ENCODE measurements around the gene C1orf94.

Gene C1orf94, protein sequence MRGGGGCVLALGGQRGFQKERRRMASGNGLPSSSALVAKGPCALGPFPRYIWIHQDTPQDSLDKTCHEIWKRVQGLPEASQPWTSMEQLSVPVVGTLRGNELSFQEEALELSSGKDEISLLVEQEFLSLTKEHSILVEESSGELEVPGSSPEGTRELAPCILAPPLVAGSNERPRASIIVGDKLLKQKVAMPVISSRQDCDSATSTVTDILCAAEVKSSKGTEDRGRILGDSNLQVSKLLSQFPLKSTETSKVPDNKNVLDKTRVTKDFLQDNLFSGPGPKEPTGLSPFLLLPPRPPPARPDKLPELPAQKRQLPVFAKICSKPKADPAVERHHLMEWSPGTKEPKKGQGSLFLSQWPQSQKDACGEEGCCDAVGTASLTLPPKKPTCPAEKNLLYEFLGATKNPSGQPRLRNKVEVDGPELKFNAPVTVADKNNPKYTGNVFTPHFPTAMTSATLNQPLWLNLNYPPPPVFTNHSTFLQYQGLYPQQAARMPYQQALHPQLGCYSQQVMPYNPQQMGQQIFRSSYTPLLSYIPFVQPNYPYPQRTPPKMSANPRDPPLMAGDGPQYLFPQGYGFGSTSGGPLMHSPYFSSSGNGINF

DNA sequence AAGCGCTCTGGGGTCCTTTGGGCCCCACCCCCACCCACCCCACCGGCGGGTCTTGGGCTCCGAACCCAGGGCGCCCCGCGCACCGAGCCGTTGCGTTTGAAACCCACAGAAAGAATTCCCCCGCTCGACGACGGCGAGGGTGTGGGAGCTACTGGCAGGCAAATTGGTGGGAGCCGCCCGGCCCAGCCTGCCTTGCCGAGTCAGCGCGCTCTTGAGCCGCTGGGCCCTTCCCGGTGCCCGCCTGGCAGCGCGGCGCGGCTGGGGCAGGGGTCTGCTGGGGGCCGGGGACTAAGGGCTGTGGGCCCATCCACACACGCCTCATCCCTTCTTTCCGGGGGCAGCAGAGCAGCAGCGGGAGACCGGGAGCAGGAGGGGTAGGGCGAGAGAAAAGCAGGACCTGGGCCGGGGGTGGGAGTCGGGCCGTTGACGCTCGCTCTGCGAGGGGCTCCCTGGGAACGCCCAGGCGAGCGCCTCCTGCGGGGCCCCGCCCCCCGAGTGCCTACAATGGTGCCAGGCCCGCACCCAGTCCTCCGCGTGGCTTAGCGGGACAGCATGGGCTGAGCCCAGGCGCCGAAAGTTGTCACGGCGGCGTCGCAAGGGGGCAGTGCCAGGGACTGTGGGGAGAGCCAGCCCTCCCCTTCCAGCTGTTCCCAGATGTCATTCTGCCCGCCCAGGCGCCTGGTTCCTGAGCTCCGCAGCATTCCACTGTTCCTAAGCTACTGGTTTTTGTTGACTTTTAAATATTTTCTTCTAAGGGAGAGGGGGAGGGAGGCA is at the start of gene C1orf94:
C1orf94 (plus strand) TSS at position 78 of the 774 bp plus-strand sequence. CDS start 883 bp downstream, outside the sequence.
- FAIRE-seq, result no peak

DNA sequence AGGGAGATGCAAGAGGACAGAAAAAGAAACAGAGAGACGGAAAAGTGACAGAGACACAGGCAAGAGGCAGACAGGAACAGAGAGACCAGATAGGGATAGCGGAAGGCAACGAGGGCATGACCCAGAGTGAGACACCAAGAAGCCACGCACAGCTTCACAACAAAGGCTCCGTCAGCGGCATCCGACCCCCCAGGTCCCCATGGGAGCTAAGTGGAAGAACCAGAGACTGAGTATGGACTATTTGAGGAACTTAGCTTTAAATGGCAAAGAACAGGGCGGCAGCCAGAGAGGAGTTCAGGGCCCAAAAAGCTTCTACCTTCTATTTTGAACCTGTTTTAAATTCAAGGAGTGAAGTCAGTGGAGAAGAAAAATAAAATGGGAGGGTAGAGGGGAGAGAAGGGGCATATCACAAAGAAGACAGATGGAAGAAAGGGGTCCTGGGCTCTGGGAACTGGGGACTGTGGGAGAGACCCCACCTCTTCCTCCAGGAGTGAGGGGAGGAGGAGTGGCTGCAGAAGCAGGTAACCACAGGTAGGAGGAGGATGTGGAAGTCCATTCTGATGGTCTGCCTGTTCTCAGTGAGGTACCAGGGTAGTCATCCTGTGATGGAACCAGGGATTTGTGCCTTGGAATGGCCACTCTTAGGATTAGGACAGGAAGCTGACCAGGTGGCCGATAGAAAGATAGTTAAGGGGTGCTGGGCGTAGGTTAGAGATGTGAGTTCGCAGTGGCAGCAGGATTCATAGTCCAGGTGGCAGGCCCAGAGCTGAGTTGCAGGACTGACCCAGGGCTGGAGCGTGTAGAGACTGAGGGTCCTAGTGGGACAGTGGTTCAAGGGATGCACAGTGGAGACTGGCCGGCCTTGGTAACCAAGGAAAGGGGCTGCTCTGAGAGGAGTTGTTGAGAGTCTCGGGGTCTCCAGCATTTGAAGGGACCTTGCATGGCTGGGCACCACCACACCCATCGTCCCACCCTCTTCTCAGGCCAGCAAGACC is 49.4 kb upstream of the C1orf94 start:
- no peak for FAIRE-seq

DNA sequence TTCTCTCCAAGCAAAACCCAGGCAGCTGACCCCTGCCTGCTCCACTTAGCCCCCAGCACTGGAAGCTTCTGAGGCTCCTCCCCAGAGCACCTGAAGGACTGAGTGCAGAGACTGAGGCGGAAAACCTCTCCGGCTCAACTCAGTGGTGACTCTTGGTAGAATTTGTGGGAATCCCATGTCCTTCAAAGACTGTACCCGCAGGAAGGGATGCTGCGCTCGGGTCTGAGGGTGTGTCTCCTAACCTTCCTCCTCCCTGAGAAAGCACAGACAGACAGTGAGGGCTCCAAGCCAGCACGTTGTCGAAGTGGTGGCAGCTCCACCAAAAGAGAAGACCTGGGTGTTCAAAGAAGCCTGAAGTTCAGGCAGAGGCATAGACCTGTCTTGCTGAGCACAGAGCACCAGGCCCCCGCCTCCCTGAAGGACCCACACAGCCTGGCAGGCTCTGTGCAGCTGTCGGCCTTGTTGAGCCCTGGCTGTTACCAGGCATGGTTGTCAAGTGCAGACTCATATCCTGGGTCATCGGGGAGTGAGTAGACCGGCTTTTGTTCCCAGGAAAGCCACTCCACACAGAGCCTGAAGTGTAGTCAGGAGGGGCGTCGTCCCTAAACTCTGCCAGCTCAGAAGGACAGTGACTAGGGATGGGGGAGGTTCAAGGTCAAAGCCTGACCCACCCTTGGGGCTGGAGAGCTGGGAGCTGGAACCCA is 48.4 kb upstream of the C1orf94 start:
- no peak for FAIRE-seq

DNA sequence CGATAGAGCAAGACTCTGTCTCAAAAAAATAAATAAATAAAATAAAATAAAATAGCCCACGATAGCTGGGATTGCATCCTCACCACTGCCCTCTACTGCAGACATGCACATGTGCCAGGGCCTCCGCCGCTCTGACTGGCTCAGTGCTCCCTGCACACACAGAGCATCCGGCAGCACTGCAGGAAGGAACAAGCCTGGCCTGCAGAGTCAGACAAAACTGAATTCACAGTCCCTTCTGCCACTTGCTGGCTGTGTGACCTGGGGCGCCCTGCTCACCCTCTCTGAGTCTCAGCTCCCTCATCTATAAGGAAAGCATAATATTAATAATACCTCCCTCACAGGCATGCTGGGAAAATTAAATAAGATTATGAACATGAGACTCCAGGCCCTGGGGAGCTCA is 47.1 kb upstream of the C1orf94 start:
- no peak for FAIRE-seq

DNA sequence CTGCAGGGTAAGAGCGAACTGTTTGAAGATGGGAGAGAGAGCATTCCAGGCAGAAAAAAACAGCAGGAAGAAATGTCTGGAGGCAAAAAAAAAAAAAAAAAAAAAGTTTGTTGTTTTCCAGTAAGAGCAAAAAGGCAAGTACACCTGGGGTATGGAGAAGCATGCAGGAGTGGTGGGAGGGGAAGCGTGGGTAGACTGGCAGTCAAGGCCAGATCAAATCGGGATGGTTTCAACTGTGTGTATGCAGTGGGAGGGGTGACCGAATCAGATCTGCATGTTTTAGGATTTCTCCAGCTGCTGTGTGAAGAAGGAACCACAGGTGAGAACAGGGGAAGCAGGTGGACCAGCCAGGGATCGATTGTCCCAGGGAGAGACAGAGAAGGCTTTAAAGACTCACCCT is 46.4 kb upstream of the C1orf94 start:
- FAIRE-seq, result no peak

DNA sequence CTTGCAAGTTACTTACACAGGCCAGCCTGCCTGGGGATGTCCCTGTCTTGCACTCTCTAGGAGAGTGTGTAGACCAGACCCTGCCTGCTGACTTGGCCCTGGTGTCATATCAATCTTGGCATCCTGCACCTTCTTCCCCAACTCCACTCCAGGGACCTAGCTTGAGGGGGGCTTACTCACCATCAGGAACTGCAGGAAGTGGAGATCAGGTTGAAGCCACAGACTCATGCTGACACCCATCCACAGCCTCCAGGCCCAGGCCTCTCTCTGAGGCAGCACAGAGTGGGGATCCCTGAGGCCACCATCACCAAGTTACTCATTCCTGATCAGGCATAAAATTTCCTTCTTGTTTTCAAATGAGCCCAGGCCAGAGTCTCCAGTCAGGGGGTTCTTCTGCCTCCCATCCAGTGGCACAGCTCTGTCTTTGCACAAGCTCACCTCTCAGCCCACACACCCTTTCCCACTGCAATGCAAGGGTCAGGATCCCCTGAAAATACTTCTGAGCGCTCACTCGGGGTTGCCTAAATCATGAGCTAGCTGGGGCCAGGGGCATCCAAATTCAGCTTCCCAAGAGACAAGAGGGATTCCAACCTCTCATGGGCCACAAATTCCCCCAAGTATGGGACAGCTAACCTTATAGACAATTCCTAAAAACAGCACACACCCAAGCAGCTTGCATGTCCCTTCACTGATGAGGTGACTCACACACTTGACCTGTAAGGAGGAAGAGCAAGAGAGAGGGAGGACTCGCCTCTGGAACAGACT is 45.1 kb upstream of the C1orf94 start:
- no peak for FAIRE-seq

DNA sequence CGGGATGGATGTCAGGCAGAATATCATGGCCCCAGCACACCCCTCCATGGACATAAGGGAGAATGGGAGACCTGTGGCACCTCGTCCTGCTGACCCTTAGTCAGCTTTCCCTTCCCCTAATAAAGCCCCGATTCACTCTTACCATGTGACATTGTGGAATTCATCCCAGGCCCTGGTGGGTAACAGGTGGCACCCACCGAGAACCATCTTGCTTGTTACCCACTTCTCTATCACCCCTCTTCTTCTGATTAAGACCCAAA is 44.6 kb upstream of the C1orf94 start:
- FAIRE-seq, result no peak

DNA sequence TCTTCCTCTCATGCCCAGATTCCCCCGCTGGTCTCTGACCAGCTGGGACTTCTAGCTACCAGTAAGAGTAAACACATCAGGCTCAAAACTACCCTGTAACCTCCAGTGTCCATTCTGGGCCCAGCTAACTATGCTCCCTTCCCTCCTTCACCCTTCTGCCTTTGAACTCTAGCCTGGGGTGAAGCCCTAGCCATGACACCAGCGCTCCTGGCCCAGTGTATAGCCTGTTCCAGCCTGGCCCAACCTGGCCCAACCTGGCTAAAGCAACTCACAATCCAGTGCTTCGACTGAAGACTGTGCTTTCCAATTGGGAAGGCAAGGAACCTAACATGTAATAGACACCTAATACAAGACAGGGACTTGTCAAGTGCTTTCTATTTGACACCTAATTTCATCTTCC is 39.3 kb upstream of the C1orf94 start:
- no peak for FAIRE-seq

DNA sequence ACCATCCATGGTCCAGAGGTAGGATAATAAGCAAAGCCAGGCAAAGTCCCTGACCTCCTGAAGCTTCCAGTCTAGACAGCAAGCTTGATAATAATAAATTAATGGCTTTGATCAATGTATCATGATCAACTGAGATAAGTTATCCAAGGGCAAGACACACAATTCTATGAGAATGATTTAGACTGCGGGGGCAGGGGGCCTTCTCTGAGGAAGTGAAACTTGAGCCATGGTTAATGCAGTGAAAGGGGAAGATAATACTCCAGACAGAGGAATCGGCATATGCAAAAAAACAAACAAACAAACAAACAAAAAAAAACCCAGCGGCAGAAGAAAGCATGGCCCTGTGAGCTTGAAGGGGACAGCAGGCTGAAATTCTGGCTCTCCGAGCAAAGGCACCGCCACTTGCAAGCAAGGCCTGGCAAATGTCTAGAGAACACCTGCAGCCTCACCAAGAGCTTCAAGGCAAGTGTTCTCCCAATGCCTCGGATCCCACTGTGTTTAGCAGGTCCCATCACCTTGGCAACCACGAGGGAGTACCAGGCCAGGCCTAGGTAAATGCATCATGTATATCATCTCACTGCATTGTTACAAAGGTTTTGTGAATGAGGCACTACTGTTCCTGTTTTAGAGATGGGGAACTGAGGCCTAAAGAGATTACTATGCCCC is 36.6 kb upstream of the C1orf94 start:
- no peak for FAIRE-seq

DNA sequence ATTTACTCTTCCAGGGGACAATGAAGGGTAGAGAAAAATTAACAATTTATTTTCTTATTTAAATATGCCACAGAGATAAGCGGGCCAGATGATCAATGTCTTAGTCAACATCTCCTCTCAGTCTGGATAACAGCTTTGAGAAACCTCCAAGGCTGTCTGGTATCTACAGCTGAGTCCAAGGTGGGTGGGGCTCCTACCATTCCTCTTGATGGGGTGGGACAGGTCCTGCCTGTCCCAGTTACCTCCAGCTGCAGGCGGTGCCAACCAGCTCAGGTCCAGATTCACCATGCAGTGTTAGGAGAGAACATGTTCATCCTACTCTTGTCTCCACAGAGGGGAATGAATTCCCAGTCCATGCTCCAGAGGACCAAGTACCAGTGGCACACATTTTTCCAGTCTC is 32.7 kb upstream of the C1orf94 start:
- no peak for FAIRE-seq

DNA sequence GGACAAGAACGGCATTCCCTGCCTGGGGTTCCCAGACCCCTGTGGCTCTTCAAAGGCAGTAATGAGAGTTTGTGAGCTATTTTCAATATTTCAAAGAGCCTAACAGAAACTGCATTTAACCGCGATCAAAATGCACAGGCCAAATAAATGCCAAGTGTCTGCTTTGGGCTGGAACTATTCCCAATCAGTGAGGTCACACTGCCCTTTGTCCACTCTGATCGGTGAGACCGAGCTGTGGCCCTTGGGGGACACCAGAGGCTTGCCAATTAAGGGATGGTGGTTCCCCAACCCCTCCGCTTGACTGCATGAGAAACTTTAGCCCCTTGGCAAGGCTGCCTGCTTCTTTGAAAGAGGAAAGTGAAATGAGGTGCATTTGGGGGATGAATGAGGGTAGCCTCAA is 31.9 kb upstream of the C1orf94 start:
- no peak for FAIRE-seq

DNA sequence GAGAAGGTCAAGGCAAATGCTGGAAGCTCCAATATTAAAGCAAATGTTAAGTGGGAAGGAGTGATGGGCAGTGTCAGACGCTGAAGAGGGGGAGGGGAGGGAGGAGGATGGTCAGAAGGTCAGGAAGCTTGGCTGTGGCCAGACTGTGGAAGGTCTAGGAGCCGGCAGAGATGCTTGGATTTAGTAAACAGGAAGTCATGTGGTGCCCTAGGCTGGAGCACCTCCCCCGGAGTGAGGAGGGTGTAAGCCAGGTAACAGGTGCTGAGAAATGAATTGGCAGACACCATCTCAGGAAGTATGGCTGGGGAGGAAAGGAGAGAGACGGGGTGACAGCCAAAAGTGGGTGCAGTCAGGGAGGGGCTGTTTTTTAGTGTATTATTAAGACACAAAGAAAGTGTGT is 29.4 kb upstream of the C1orf94 start:
- FAIRE-seq, result no peak

DNA sequence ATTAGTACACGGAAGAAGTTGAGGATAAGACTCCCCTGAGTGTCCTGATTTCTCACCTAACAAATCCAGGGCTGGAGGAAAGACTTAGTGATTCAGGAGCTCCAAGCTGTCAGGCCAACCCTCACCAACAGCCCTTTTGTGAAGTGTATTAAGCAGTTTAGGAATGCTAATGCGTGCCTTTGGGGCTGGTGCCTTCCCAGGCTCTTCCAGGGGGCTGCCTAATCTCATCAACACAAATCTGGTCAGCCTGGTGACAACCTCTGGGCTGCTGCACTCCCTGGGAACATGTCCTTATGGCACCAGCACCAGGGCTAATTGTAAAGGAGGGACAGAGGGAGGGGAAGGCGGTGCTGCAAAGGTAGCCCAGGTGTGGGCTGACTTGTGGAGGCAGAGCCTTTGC is 27.2 kb upstream of the C1orf94 start:
- FAIRE-seq, result no peak

DNA sequence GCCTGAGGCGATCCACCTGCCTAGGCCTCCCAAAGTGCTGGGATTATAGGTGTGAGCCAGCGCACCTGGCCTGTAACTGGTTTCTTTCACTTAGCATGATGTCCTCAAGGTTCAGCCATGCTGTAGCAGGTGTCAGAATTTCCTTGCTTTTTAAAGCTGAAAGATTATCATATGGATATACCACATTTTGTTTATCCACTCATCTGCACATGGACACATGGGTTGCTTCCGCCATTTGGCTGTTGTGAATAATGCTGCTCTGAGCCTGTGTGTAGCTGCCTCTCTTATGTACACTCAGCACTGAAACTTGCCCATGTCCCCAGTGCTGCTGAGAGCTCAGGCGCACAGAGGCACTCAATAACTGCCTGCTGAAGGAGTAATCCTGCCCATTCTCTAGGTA is 23.5 kb upstream of the C1orf94 start:
- FAIRE-seq, result no peak

DNA sequence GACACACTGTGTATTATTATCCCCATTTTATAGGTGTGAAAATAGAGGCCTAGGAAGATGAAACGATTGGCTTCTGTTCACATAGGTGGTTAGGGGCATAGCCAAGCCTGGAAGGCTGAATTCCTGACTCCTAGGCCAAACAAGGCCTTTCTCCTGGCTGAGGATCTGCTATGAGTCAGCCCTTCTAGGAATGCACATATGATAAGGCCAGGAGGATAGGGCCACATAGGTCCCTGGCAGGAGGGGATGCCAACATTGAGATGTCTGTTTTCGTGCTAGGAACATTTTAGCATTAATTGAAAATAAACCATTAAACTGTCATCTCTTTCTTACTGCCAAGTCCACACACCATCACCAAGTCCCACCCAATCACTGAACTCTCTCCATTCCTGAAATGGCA is 20.8 kb upstream of the C1orf94 start:
- no peak for FAIRE-seq

DNA sequence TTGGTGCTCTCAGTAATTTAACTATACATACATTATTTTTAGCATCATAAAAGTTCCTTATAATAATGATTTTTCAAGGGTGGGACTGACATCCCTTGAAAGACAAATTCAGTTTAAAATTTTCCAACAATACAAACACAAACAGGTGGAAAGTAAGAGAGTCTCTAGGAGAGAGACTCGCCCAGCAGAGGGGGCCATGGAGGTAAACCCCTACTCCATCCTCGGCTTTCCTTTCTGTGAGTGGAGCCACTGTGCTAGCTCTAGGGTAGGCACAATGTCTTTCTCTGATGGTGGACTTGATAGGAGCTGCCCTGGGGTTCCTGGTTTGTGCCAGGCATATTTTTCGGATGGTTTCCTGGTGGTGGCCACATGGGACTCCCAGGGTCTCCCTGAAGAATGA is 20.0 kb upstream of the C1orf94 start:
- FAIRE-seq, result no peak

DNA sequence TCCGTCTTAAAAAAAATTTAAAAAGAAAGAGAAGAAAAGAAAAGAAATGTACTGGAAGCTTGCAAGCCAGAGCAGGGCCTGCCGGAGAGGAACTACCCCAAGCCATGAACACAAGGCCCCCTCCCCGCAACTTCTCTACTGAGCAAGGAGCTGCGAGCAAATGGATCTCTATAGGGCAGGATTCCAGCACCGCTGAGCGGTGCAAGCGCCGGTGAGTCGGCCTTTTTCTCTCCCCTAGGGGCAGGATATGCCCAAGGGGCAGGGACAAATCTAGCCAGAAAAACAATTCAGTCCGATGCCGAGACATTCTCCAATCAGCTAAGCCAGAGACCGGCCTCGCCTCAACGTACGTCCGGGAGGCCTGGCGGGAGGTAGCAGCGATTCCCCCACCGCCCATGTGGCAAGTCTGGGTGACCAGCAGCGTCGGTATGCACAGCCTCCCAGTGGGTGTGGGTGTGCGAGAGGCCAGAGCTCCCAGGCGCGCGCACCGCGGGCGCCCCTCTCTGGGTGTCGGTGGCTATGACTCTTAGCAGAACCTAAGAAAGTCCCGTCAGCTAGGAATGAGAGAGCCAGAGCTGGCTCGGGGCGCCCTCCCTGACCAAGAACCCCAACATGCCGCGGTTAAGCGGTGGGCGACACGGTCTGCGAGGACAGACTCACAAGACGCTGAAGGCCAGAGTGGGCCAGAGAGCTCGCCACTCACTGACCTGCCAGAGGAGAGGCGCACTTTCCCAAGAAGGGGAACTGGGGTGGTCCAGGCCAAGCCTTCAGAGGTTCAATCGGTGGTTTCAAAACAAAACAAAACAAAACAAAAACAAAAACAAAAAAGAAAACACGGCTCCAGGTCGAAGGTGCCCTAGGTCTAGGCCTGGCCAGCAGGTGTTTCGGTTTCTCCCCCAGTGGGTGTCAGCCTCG is 13.6 kb upstream of the C1orf94 start:
- no peak for FAIRE-seq

DNA sequence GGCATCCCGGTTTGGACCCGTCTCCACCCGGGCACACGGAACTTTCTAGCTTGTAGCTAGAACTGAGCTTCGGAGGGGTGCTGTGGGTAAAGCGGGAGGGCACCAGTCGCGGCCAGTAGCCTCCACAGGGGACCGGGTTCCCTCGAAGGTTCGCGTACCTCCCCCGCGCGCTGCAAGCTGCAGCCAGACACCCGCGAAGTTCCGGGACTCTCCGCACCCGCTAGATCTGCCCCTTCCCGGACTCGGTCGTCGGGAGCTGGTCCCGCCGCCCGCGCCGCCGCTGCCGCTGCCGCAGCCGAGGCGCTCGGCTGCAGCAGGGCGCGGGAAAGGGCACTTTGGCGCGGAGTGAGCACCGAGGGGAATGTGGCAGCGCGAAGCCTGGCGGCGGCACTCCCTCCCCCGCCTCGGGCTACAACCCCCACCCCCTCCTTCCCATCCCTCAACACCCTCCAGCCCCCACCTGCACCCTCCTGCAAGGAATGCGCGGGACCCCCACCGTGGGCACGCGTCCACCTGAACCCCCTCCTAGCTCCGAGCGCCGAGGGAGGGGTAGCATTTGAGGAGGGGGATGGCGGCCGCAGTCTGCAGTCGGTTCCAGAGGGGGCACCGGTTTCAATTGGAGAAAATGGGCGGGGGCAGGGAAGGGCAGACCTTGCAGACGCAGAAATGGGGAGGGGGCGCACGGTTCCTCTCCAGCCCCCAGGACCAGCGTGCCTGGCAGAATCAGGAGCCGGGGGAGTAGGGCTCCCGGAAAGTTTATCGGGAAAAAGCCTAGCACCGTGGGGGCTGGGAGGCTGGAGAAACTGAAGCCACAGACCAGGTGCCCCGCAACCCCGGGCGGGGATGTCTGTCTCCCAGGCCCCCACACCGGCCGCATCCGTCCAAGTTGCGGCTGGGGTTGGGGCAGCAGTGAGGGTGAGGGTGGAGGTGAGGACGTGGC is 12.6 kb upstream of the C1orf94 start:
- FAIRE-seq, result no peak

All from endometrium (tissue), 2 donors.